ENCODE data around the gene GPR171. TPM values are rescaled to one million over a fixed set of nuclear protein-coding genes. Genes with fewer than 3 reads are reported as not detected.

The GPR171 gene
- polyA plus RNA-seq, 1 donor from 2014 or later = not detected

- H3K4me3 ChIP-seq (ENCODE audit: low read length) = no peak overlapping the region
- TF ChIP-seq, protein P1, sequence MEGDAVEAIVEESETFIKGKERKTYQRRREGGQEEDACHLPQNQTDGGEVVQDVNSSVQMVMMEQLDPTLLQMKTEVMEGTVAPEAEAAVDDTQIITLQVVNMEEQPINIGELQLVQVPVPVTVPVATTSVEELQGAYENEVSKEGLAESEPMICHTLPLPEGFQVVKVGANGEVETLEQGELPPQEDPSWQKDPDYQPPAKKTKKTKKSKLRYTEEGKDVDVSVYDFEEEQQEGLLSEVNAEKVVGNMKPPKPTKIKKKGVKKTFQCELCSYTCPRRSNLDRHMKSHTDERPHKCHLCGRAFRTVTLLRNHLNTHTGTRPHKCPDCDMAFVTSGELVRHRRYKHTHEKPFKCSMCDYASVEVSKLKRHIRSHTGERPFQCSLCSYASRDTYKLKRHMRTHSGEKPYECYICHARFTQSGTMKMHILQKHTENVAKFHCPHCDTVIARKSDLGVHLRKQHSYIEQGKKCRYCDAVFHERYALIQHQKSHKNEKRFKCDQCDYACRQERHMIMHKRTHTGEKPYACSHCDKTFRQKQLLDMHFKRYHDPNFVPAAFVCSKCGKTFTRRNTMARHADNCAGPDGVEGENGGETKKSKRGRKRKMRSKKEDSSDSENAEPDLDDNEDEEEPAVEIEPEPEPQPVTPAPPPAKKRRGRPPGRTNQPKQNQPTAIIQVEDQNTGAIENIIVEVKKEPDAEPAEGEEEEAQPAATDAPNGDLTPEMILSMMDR (IDR thresholded peaks at IDR 0.05; ENCODE audit: poor library complexity, severe bottlenecking) = no peak
- TF ChIP-seq RAD21 (conservative IDR thresholded peaks at IDR 0.05) (no peak), POLR2AphosphoS5 (IDR thresholded peaks at IDR 0.05) (no peak), TAF1 (IDR thresholded peaks at IDR 0.05; ENCODE audit: low read depth) (no peak), EP300 (conservative IDR thresholded peaks at IDR 0.05; ENCODE audit: poor library complexity, severe bottlenecking) (no peak), SMC3 (conservative IDR thresholded peaks at IDR 0.05; ENCODE audit: poor library complexity) (no peak), REST (IDR thresholded peaks at IDR 0.05; ENCODE audit: borderline replicate concordance) (no peak), MXI1 (conservative IDR thresholded peaks at IDR 0.05; ENCODE audit: poor library complexity, severe bottlenecking) (no peak), EZH2 (IDR thresholded peaks at IDR 0.05; ENCODE audit: borderline replicate concordance, insufficient read depth, low read length, poor library complexity, severe bottlenecking) (no peak)
- H2AFZ ChIP-seq (ENCODE audit: low read depth, low read length) = no peak overlapping the region
- H3K4me2 ChIP-seq (ENCODE audit: low read length) = no peak overlapping the region
- H3K9me3 ChIP-seq (ENCODE audit: low read length) = no peaks in the 10 kb centered on the region
- no peak overlapping the region for H3K27ac ChIP-seq (ENCODE audit: low read length)
- no peaks in the 10 kb centered on the region for H4K20me1 ChIP-seq (ENCODE audit: insufficient read depth)
- H3K79me2 ChIP-seq (replicated peaks; ENCODE audit: insufficient read depth, low read length) = no peaks in the 10 kb centered on the region
- no peaks in the 10 kb centered on the region for H3K27me3 ChIP-seq (ENCODE audit: insufficient read depth, low read depth, low read length)
- no peak overlapping the region for H3K9ac ChIP-seq (ENCODE audit: low read length)
- peaks cover 6% of the 10 kb centered on the region for H3K36me3 ChIP-seq (ENCODE audit: insufficient read depth, low read length)
- no peaks in the 10 kb centered on the region for H3K9me2 ChIP-seq (ENCODE audit: insufficient read depth, low read length)
- H3F3A ChIP-seq (ENCODE audit: insufficient read depth, low read length, poor library complexity, severe bottlenecking) = no peaks in the 10 kb centered on the region
These were observed 20.5 kb downstream of the GPR171 start for GRCh38 chr3:151182349-151183079.

GRCh38 chr3:151178208-151178845 is 24.7 kb downstream of the GPR171 start:
- TF ChIP-seq EZH2 (IDR thresholded peaks at IDR 0.05; ENCODE audit: borderline replicate concordance, insufficient read depth, low read length, poor library complexity, severe bottlenecking) (no peak), RAD21 (conservative IDR thresholded peaks at IDR 0.05) (no peak), SMC3 (conservative IDR thresholded peaks at IDR 0.05; ENCODE audit: poor library complexity) (no peak), POLR2AphosphoS5 (IDR thresholded peaks at IDR 0.05) (no peak), EP300 (conservative IDR thresholded peaks at IDR 0.05; ENCODE audit: poor library complexity, severe bottlenecking) (no peak)
- TF ChIP-seq, protein P1 (IDR thresholded peaks at IDR 0.05; ENCODE audit: poor library complexity, severe bottlenecking) = no peak
- no peaks in the 10 kb centered on the region for H3K36me3 ChIP-seq (ENCODE audit: insufficient read depth, low read length)
- H3K27ac ChIP-seq (ENCODE audit: low read length) = no peak overlapping the region

More at GRCh38 chr3:151178208-151178845, 24.7 kb downstream of the GPR171 start:
- H3F3A ChIP-seq (ENCODE audit: insufficient read depth, low read length, poor library complexity, severe bottlenecking) = no peaks in the 10 kb centered on the region
- H3K4me2 ChIP-seq (ENCODE audit: low read length) = no peak overlapping the region
- no peaks in the 10 kb centered on the region for H3K9me3 ChIP-seq (ENCODE audit: low read length)
- no peak overlapping the region for H3K4me3 ChIP-seq (ENCODE audit: low read length)
- no peak overlapping the region for H3K9ac ChIP-seq (ENCODE audit: low read length)
- no peaks in the 10 kb centered on the region for H4K20me1 ChIP-seq (ENCODE audit: insufficient read depth)
- H3K79me2 ChIP-seq (replicated peaks; ENCODE audit: insufficient read depth, low read length) = no peaks in the 10 kb centered on the region
- no peaks in the 10 kb centered on the region for H3K9me2 ChIP-seq (ENCODE audit: insufficient read depth, low read length)
- H2AFZ ChIP-seq (ENCODE audit: low read depth, low read length) = no peak overlapping the region
- H3K27me3 ChIP-seq (ENCODE audit: insufficient read depth, low read depth, low read length) = no peaks in the 10 kb centered on the region
